Memory B cell (primary cell): ENCODE results near the gene SNX1.
"Not testable (repeated sequence)": the region's sequence is repeated elsewhere in the genome, so short reads cannot be mapped to it uniquely, and the experiment has no call there.

Experiments
- ATAC-seq: fragments of 150-1000 bp; cut with Tn5 transposase; 2 replicates; pipeline ENCODE4 v1.10.0; 2021; ENCODE audit warnings: low read depth, mild to moderate bottlenecking, moderate library complexity
- DNase-seq, 2 donors: peaks; one replicate each; pipeline ENCODE4 v3.0.0; 2022; ENCODE audit warnings: low spot score in 2 of 2
- H3K27ac Mint-ChIP-seq: one replicate; pipeline ENCODE4 v1.8.0; 2022; ENCODE audit warnings: mild to moderate bottlenecking, moderate library complexity, mixed read lengths
- H3K27me3 Mint-ChIP-seq: one replicate; pipeline ENCODE4 v1.8.0; 2022; ENCODE audit warnings: mixed read lengths
- H3K36me3 Mint-ChIP-seq: one replicate; pipeline ENCODE4 v1.8.0; 2022; ENCODE audit warnings: mild to moderate bottlenecking, mixed read lengths
- H3K4me1 Mint-ChIP-seq: one replicate; pipeline ENCODE4 v1.8.0; 2022; ENCODE audit warnings: mixed read lengths
- H3K4me3 Mint-ChIP-seq: one replicate; pipeline ENCODE4 v1.8.0; 2022; ENCODE audit warnings: mild to moderate bottlenecking, moderate library complexity, mixed read lengths
- H3K9me3 Mint-ChIP-seq: one replicate; pipeline ENCODE4 v1.8.0; 2022; ENCODE audit warnings: mixed read lengths

SNX1 gene

GRCh38 chr15:64067564-64068030, 28.2 kb upstream of the SNX1 start:
- ATAC-seq (peak; percentile 81), DNase-seq (peak; percentile 72 to 75)
- peaks cover 9% of the 10 kb centered on the region for H3K36me3 Mint-ChIP-seq
- H3K4me3 Mint-ChIP-seq, result no peak overlapping the region
- no peaks in the 10 kb centered on the region for H3K9me3 Mint-ChIP-seq
- no peaks in the 10 kb centered on the region for H3K27me3 Mint-ChIP-seq
- peak overlapping the region; percentile 11 for H3K27ac Mint-ChIP-seq
- peaks cover 15% of the 10 kb centered on the region for H3K4me1 Mint-ChIP-seq

GRCh38 chr15:64068133-64068532, 27.6 kb upstream of the SNX1 start:
- no peak overlapping the region for H3K4me3 Mint-ChIP-seq
- H3K36me3 Mint-ChIP-seq, result peaks cover 9% of the 10 kb centered on the region
- no peaks in the 10 kb centered on the region for H3K27me3 Mint-ChIP-seq
- peaks cover 15% of the 10 kb centered on the region for H3K4me1 Mint-ChIP-seq
- H3K9me3 Mint-ChIP-seq, result no peaks in the 10 kb centered on the region
- no peak for DNase-seq
- H3K27ac Mint-ChIP-seq, result peak overlapping the region; percentile 11
- no peak for ATAC-seq

- Mint-ChIP-seq H3K27me3 (no peaks in the 10 kb centered on the region), H3K4me3 (no peak overlapping the region), H3K4me1 (peaks cover 15% of the 10 kb centered on the region), H3K27ac (peak overlapping the region; percentile 81), H3K9me3 (no peaks in the 10 kb centered on the region), H3K36me3 (peaks cover 13% of the 10 kb centered on the region)
- DNase-seq, result no peak
- ATAC-seq, result no peak
Observed at GRCh38 chr15:64070106-64070505, 25.7 kb upstream of the SNX1 start.

- peaks cover 16% of the 10 kb centered on the region for H3K36me3 Mint-ChIP-seq
- no peaks in the 10 kb centered on the region for H3K27me3 Mint-ChIP-seq
- ATAC-seq (no peak), DNase-seq (no peak)
- peaks cover 18% of the 10 kb centered on the region for H3K4me1 Mint-ChIP-seq
- H3K9me3 Mint-ChIP-seq, result no peaks in the 10 kb centered on the region
- peak overlapping the region; percentile 35 for H3K27ac Mint-ChIP-seq
- H3K4me3 Mint-ChIP-seq, result no peak overlapping the region
Observed at GRCh38 chr15:64070965-64071851, 24.6 kb upstream of the SNX1 start.

- ATAC-seq (no peak), DNase-seq (no peak)
- no peaks in the 10 kb centered on the region for H3K27me3 Mint-ChIP-seq
- peak overlapping the region; percentile 35 for H3K27ac Mint-ChIP-seq
- H3K4me3 Mint-ChIP-seq, result no peak overlapping the region
- peaks cover 18% of the 10 kb centered on the region for H3K4me1 Mint-ChIP-seq
- H3K9me3 Mint-ChIP-seq, result no peaks in the 10 kb centered on the region
- H3K36me3 Mint-ChIP-seq, result peaks cover 17% of the 10 kb centered on the region
Observed at GRCh38 chr15:64071931-64072765, 23.6 kb upstream of the SNX1 start.

GRCh38 chr15:64072812-64073211, 23.0 kb upstream of the SNX1 start:
- Mint-ChIP-seq H3K4me3 (no peak overlapping the region), H3K9me3 (no peaks in the 10 kb centered on the region), H3K36me3 (peaks cover 22% of the 10 kb centered on the region), H3K4me1 (peaks cover 18% of the 10 kb centered on the region), H3K27ac (no peak overlapping the region), H3K27me3 (no peaks in the 10 kb centered on the region)
- ATAC-seq (no peak), DNase-seq (no peak)

- not testable (repeated sequence) for DNase-seq, H3K9me3 Mint-ChIP-seq, H3K4me3 Mint-ChIP-seq, H3K27me3 Mint-ChIP-seq, H3K27ac Mint-ChIP-seq, ATAC-seq
- Mint-ChIP-seq H3K36me3 (peaks cover 22% of the 10 kb centered on the region), H3K4me1 (peaks cover 18% of the 10 kb centered on the region)
Observed at GRCh38 chr15:64073496-64073895, 22.3 kb upstream of the SNX1 start.

- Mint-ChIP-seq H3K27me3 (no peaks in the 10 kb centered on the region), H3K27ac (no peak overlapping the region), H3K36me3 (peaks cover 13% of the 10 kb centered on the region), H3K4me3 (no peak overlapping the region), H3K9me3 (no peaks in the 10 kb centered on the region), H3K4me1 (peaks cover 3% of the 10 kb centered on the region)
- DNase-seq, result no peak
- ATAC-seq, result no peak
Observed at GRCh38 chr15:64082757-64083156, 13.0 kb upstream of the SNX1 start.

- H3K9me3 Mint-ChIP-seq, result no peaks in the 10 kb centered on the region
- peak; percentile 67 for ATAC-seq
- no peaks in the 10 kb centered on the region for H3K27me3 Mint-ChIP-seq
- H3K36me3 Mint-ChIP-seq, result peaks cover 10% of the 10 kb centered on the region
- peak overlapping the region; percentile 89 for H3K27ac Mint-ChIP-seq
- DNase-seq, result peak; percentile 35 to 55
- H3K4me3 Mint-ChIP-seq, result peak overlapping the region; percentile 50
- H3K4me1 Mint-ChIP-seq, result peaks cover 28% of the 10 kb centered on the region
Observed at GRCh38 chr15:64089543-64090280, 6.1 kb upstream of the SNX1 start.

- H3K27ac Mint-ChIP-seq, result peak overlapping the region; percentile 89
- H3K4me1 Mint-ChIP-seq, result peaks cover 35% of the 10 kb centered on the region
- ATAC-seq, result peak; percentile 9
- H3K27me3 Mint-ChIP-seq, result no peaks in the 10 kb centered on the region
- peak overlapping the region; percentile 73 for H3K4me3 Mint-ChIP-seq
- H3K36me3 Mint-ChIP-seq, result peaks cover 8% of the 10 kb centered on the region
- no peaks in the 10 kb centered on the region for H3K9me3 Mint-ChIP-seq
- no peak for DNase-seq
Observed at GRCh38 chr15:64090527-64090926, 5.3 kb upstream of the SNX1 start.

GRCh38 chr15:64092075-64092820, 3.5 kb upstream of the SNX1 start:
- ATAC-seq (no peak), DNase-seq (no peak)
- Mint-ChIP-seq H3K27me3 (no peaks in the 10 kb centered on the region), H3K27ac (peak overlapping the region; percentile 99), H3K4me3 (peak overlapping the region; percentile 100), H3K36me3 (peaks cover 8% of the 10 kb centered on the region), H3K4me1 (peaks cover 40% of the 10 kb centered on the region), H3K9me3 (no peaks in the 10 kb centered on the region)

GRCh38 chr15:64092864-64093626, 2.7 kb upstream of the SNX1 start:
- Mint-ChIP-seq H3K36me3 (peaks cover 6% of the 10 kb centered on the region), H3K27ac (peak overlapping the region; percentile 99), H3K4me1 (peaks cover 44% of the 10 kb centered on the region), H3K4me3 (peak overlapping the region; percentile 100), H3K9me3 (no peaks in the 10 kb centered on the region), H3K27me3 (no peaks in the 10 kb centered on the region)
- DNase-seq, result peak in 1 of 2 donors; percentile 43
- peak; percentile 9 for ATAC-seq
